HFFc6 (cell line): ENCODE data around the gene QRSL1. TPM values are rescaled to one million over a fixed set of nuclear protein-coding genes. Genes with fewer than 3 reads are reported as not detected.

Experiments used
- DNase-seq: peaks from one replicate; pipeline ENCODE4 v3.0.0-alpha.2; 2018
- H3K27ac Mint-ChIP-seq: 2 replicates; pipeline ENCODE4 v1.8.0; 2020; ENCODE audit warnings: mild to moderate bottlenecking, mixed read lengths
- H3K27me3 Mint-ChIP-seq: 2 replicates; pipeline ENCODE4 v1.8.0; 2021; ENCODE audit warnings: mild to moderate bottlenecking, moderate library complexity, mixed read lengths; ENCODE audit not compliant: insufficient read depth
- H3K36me3 Mint-ChIP-seq: 2 replicates; pipeline ENCODE4 v1.8.0; 2021; ENCODE audit warnings: low read depth, mixed read lengths
- H3K4me1 Mint-ChIP-seq: 2 replicates; pipeline ENCODE4 v1.8.0; 2020; ENCODE audit warnings: low read depth, mixed read lengths
- H3K4me3 Mint-ChIP-seq: 2 replicates; pipeline ENCODE4 v1.8.0; 2020; ENCODE audit warnings: mild to moderate bottlenecking, moderate library complexity, mixed read lengths
- H3K9me3 Mint-ChIP-seq: 2 replicates; pipeline ENCODE4 v1.8.0; 2020; ENCODE audit warnings: mild to moderate bottlenecking, mixed read lengths
- total RNA-seq, 6 experiments: library from RNA; stranded (reverse); fragmentation: NEBNext Ultra II Directional; extraction: Animal tissue kit (Norgen Biotek cat#: 25700); gene quantifications; 2 replicates in 1 of 6; 3 replicates in 5 of 6; pipeline ENCODE4 v1.2.3, GENCODE V29; 2021
- TF ChIP-seq, protein P1 (sequence below): fragments of 200-600 bp; sonication (generic); IDR thresholded peaks from 2 replicates; pipeline ENCODE4 v1.5.0; 2021; ENCODE audit warnings: antibody characterized with exemption, mild to moderate bottlenecking

The QRSL1 gene
- total RNA-seq, 6 experiments from 2014 or later: 8.8 to 12.4 (median 10.1) TPM

DNA sequence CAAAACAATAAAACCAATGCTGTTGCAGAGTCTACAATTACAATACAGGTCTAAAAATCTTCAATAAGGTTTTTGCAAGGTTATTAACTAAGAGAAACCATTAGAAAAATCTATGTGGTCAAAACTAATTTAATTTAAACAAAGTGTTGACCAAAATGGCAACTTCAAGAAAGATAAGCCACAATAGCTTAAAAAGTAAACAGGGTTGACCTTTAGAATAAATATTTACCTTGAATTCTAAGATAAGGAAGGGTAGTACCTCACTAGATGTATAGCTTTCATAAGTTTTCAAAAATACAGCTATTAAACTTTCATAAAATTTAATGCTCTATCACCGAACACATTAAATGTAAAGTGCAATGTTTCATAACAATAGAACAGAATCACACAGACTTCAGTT is 11.5 kb upstream of the QRSL1 start:
- H3K27me3 Mint-ChIP-seq: no peaks in the 10 kb centered on the region
- no peak overlapping the region for H3K4me3 Mint-ChIP-seq
- DNase-seq: no peak
- peaks cover 10% of the 10 kb centered on the region for H3K36me3 Mint-ChIP-seq
- H3K9me3 Mint-ChIP-seq: no peaks in the 10 kb centered on the region
- H3K4me1 Mint-ChIP-seq: peaks cover 12% of the 10 kb centered on the region
- H3K27ac Mint-ChIP-seq: no peak overlapping the region
- TF ChIP-seq, protein P1, sequence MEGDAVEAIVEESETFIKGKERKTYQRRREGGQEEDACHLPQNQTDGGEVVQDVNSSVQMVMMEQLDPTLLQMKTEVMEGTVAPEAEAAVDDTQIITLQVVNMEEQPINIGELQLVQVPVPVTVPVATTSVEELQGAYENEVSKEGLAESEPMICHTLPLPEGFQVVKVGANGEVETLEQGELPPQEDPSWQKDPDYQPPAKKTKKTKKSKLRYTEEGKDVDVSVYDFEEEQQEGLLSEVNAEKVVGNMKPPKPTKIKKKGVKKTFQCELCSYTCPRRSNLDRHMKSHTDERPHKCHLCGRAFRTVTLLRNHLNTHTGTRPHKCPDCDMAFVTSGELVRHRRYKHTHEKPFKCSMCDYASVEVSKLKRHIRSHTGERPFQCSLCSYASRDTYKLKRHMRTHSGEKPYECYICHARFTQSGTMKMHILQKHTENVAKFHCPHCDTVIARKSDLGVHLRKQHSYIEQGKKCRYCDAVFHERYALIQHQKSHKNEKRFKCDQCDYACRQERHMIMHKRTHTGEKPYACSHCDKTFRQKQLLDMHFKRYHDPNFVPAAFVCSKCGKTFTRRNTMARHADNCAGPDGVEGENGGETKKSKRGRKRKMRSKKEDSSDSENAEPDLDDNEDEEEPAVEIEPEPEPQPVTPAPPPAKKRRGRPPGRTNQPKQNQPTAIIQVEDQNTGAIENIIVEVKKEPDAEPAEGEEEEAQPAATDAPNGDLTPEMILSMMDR: no peak

DNA sequence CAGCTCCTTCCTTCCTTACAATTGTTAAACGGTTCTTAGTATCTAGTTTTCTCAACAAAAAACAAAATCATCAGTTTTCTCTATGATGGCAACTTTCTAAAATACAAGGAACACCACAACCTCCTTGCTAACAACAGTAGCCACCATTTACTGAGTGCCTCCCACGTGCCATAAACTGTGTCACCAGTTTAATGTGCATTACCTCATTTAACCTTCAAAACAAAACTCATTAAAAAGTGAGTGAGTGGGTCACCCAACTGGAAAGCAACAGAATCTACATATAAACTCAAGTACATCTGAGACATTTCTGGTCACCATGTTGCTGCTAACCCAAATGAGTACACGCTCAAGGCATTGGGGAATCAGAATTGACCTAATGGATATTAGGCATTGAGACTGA is 11.1 kb upstream of the QRSL1 start:
- Mint-ChIP-seq H3K36me3 (peaks cover 14% of the 10 kb centered on the region), H3K4me1 (peaks cover 12% of the 10 kb centered on the region), H3K4me3 (no peak overlapping the region), H3K27ac (no peak overlapping the region), H3K27me3 (no peaks in the 10 kb centered on the region), H3K9me3 (no peaks in the 10 kb centered on the region)
- no peak for DNase-seq
- TF ChIP-seq, protein P1: no peak

DNA sequence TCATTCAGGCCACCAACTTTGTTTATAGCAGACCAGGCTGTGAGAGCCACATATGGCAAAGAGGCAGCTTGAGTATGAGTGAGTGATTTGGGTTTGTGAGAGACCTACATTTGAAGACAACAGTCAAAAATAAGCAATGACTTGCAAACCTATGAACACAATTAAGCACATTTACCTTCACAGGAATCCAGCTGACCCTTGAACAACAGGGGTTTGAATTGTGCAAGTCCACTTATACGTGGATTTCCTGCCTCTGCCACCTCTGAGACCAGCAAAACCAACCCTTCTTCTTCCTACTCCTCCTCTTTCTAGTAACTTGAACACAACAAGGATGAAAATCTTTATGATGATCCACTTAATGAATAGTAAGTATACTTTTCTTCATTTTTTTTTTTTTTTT is 10.2 kb upstream of the QRSL1 start:
- Mint-ChIP-seq H3K4me3 (no peak overlapping the region), H3K4me1 (peaks cover 12% of the 10 kb centered on the region), H3K27me3 (no peaks in the 10 kb centered on the region), H3K36me3 (peaks cover 14% of the 10 kb centered on the region), H3K9me3 (no peaks in the 10 kb centered on the region), H3K27ac (no peak overlapping the region)
- TF ChIP-seq, protein P1: no peak
- DNase-seq: no peak

DNA sequence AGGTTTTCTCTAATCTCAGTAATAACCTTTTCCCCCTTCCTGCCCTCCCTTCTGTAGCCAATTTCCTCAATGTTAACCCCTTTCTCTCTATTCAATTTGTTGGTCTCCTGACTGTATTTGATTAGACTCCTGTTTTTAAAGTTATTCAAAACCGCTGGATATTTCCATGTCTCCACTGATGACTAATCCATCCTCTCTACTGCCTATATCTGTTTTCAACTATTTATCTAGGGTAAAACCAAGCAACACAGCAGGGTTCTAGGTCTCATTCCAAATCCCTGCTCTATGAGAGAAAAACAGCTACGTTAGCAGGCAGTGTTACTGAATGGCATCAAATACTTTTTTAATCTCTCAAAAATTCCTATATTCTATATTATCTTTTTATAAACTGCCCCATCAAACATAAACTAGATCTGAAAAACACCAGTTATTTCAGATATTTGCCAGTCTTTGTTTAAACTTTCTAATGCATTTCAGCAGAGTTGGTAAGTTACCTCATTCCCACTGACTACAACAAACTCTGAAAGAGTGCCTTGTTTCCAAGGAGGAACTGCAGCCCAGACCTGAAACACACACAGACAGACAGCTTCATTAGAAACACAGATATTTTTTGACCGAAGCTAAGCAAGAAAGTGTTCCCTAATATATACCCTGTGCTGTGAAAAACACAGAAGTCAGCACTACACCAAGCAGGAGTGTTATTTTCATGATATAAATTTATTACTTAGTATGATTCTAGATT is 8.3 kb upstream of the QRSL1 start:
- H3K36me3 Mint-ChIP-seq: peaks cover 14% of the 10 kb centered on the region
- H3K9me3 Mint-ChIP-seq: no peaks in the 10 kb centered on the region
- peaks cover 15% of the 10 kb centered on the region for H3K4me1 Mint-ChIP-seq
- peak; percentile 40 for DNase-seq
- H3K4me3 Mint-ChIP-seq: no peak overlapping the region
- H3K27me3 Mint-ChIP-seq: no peaks in the 10 kb centered on the region
- TF ChIP-seq, protein P1: no peak
- peak overlapping the region; percentile 48; the same call in 1 of the 2 replicates for H3K27ac Mint-ChIP-seq

DNA sequence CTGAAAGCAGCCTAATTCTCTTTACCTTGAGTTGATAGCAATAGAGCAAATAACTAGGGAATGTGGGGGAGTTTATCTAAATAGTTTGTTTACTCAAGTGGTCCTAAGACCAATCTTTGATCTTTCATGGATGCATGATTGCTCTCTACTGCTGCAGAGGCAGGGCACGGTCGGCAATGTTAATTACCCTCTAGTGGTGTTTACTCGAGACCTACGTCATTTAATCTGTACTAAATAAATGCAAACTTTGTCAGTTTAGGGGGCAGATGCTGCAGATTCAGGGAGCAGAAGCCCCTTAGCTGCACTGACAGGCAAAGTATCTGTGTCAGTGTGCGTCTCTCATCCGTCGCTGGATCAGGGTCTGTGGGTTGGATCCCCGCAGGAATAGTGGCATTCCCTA is 7.0 kb upstream of the QRSL1 start:
- peaks cover 27% of the 10 kb centered on the region for H3K4me1 Mint-ChIP-seq
- H3K4me3 Mint-ChIP-seq: no peak overlapping the region
- TF ChIP-seq, protein P1: no peak
- peaks cover 14% of the 10 kb centered on the region for H3K36me3 Mint-ChIP-seq
- DNase-seq: no peak
- H3K9me3 Mint-ChIP-seq: no peaks in the 10 kb centered on the region
- H3K27ac Mint-ChIP-seq: no peak overlapping the region
- H3K27me3 Mint-ChIP-seq: no peaks in the 10 kb centered on the region
